GM19023 (cell line): Measurements from ENCODE around the gene IFNGR2.

Experiments used
- ATAC-seq: cut with Tn5 transposase; IDR thresholded peaks from one replicate; pipeline ENCODE4 v1.9.1; 2021; ENCODE audit warnings: mild to moderate bottlenecking, moderate library complexity; ENCODE audit not compliant: unreplicated experiment

Gene IFNGR2

DNA sequence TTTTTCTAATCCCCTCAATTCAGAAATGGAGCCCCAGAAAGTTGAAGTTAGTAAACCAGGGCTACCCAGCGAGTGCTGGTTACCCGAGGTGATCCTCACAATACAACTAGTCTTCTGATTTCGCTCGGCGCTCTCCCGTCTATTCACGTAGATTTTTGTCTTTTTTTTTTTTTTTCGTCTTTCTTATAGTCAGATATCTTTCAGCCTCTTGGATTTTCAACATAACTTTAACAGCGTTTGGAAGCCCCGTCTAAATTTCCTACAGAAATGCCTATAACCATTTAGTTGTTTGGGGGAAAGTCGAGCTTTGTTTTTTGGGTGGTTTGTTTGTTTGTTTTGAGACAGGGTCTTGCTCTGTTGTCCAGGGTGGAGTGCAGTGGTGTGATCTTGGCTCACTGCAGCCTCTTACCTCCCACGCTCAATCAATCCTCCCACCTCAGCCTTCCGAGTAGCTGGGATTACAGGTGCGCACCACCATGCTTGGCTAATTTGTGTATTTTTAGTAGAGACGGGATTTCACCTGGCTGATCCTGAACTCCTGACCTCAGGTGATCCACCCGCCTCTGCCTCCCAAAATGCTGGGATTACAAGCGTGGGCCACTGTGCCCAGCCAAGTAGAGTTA is 77.4 kb downstream of the IFNGR2 start:
- ATAC-seq = no peak

DNA sequence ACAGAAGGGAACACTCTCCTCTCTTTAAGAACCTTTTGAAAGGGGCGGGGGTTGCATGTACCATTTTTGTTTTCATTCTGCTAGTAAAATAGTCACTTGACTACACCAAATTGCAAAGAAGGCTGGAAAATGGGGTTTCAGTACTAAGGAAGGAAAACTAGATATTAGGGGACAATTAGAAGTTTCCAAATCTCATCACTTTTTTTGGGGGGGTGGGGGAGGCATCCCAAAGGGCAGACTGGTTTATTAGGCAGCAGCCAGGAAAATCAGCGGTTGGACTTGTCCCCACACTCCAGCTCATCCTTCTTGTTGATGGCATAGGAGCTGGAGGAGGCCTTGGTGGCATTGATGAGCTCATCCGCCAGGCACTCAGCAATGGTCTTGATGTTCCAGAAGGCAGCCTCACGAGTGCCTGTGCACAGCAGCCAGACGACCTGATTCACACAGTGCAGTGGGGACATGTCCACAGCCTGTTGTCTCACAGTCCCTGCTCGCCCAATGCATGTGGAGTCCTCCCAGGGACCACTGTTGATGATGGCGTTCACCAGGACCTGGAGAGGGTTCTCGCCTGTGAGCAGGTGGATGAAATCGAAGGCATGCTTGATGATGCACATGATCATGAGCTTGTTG is 78.2 kb downstream of the IFNGR2 start:
- ATAC-seq = no peak
